Neural crest cell (in vitro differentiated cells): ENCODE data around the gene METTL25B. TPM values are rescaled to one million over a fixed set of nuclear protein-coding genes. Genes with fewer than 3 reads are reported as not detected.
A peak's percentile ranks its signal among the peaks of the same experiment; 100 is the strongest.

Experiments used
- DNase-seq: peaks from one replicate; pipeline ENCODE4 v3.0.0; 2021; ENCODE audit warnings: low read depth, mixed read lengths, low spot score
- H3K27ac Mint-ChIP-seq: one replicate; pipeline ENCODE4 v1.8.0; 2021; ENCODE audit warnings: mild to moderate bottlenecking, mixed read lengths; ENCODE audit not compliant: unreplicated experiment
- H3K27me3 Mint-ChIP-seq: 2 replicates; pipeline ENCODE4 v1.8.0; 2021; ENCODE audit warnings: low read depth, mild to moderate bottlenecking, mixed read lengths
- H3K36me3 Mint-ChIP-seq: 2 replicates; pipeline ENCODE4 v1.8.0; 2021; ENCODE audit warnings: low read depth, mild to moderate bottlenecking, mixed read lengths
- H3K4me1 Mint-ChIP-seq: 2 replicates; pipeline ENCODE4 v1.8.0; 2021; ENCODE audit warnings: mixed read lengths
- H3K4me3 Mint-ChIP-seq: one replicate; pipeline ENCODE4 v1.8.0; 2021; ENCODE audit warnings: mild to moderate bottlenecking, mixed read lengths
- H3K9me3 Mint-ChIP-seq: 2 replicates; pipeline ENCODE4 v1.8.0; 2021; ENCODE audit warnings: mixed read lengths
- total RNA-seq: library from RNA; stranded (reverse); gene quantifications from 2 replicates; pipeline ENCODE4 v1.2.1, GENCODE V29; 2021
- TF ChIP-seq, protein P1 (sequence below): fragments of 200-600 bp; sonication (generic); conservative IDR thresholded peaks from 2 replicates; pipeline ENCODE4 v1.5.0; 2021; ENCODE audit warnings: antibody characterized with exemption, mild to moderate bottlenecking

METTL25B gene
- total RNA-seq, 1 donor from 2014 or later, result 33.0 TPM

DNA sequence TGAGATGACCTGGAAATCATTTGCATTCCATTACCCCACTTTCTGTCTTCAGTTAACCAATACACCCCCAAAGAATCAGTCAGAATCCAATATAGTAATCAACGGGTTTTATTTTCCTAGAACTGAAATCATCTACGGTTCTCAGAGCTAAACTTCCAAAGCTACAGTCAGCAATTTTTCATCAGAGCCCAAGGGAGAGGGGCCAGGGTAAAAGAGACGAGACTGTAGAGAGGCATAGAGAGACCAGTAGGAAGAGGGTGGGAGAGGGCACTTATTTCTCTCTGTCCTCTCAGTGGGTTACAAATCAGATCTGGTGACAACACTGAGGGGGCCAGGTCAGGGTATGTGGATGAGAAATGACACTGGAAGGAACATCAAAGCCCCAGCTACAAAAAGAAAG is 13.7 kb downstream of the METTL25B start:
- Mint-ChIP-seq H3K4me3 (peak overlapping the region; percentile 67), H3K27me3 (no peaks in the 10 kb centered on the region), H3K36me3 (peaks cover 6% of the 10 kb centered on the region), H3K9me3 (no peaks in the 10 kb centered on the region), H3K4me1 (peaks cover 42% of the 10 kb centered on the region), H3K27ac (peak overlapping the region; percentile 39)
- DNase-seq, result no peak
- TF ChIP-seq, protein P1, sequence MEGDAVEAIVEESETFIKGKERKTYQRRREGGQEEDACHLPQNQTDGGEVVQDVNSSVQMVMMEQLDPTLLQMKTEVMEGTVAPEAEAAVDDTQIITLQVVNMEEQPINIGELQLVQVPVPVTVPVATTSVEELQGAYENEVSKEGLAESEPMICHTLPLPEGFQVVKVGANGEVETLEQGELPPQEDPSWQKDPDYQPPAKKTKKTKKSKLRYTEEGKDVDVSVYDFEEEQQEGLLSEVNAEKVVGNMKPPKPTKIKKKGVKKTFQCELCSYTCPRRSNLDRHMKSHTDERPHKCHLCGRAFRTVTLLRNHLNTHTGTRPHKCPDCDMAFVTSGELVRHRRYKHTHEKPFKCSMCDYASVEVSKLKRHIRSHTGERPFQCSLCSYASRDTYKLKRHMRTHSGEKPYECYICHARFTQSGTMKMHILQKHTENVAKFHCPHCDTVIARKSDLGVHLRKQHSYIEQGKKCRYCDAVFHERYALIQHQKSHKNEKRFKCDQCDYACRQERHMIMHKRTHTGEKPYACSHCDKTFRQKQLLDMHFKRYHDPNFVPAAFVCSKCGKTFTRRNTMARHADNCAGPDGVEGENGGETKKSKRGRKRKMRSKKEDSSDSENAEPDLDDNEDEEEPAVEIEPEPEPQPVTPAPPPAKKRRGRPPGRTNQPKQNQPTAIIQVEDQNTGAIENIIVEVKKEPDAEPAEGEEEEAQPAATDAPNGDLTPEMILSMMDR, result no peak

DNA sequence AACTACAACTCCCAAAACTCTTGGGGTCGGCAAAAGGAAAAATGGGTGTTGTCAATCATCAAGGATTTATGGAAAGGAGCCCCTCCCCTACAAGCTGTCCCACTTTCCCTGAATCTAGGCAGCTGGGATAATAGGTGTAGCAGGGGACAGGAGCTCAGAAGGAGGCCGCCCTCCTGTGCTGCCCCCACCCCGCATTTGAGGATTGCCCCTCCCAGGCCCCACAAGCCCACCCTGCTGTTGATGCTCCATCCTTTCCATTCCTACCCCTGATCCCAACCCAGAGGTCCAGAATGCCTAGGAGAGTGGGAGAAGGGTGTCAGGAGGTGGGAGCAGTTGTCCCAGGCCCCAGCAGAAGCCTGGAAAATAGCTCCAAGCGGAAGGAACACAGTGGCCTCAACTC is 14.5 kb downstream of the METTL25B start:
- Mint-ChIP-seq H3K4me1 (peaks cover 48% of the 10 kb centered on the region), H3K27ac (no peak overlapping the region), H3K27me3 (no peaks in the 10 kb centered on the region), H3K9me3 (no peaks in the 10 kb centered on the region), H3K4me3 (peak overlapping the region; percentile 67), H3K36me3 (peaks cover 6% of the 10 kb centered on the region)
- no peak for DNase-seq
- TF ChIP-seq, protein P1, result no peak

DNA sequence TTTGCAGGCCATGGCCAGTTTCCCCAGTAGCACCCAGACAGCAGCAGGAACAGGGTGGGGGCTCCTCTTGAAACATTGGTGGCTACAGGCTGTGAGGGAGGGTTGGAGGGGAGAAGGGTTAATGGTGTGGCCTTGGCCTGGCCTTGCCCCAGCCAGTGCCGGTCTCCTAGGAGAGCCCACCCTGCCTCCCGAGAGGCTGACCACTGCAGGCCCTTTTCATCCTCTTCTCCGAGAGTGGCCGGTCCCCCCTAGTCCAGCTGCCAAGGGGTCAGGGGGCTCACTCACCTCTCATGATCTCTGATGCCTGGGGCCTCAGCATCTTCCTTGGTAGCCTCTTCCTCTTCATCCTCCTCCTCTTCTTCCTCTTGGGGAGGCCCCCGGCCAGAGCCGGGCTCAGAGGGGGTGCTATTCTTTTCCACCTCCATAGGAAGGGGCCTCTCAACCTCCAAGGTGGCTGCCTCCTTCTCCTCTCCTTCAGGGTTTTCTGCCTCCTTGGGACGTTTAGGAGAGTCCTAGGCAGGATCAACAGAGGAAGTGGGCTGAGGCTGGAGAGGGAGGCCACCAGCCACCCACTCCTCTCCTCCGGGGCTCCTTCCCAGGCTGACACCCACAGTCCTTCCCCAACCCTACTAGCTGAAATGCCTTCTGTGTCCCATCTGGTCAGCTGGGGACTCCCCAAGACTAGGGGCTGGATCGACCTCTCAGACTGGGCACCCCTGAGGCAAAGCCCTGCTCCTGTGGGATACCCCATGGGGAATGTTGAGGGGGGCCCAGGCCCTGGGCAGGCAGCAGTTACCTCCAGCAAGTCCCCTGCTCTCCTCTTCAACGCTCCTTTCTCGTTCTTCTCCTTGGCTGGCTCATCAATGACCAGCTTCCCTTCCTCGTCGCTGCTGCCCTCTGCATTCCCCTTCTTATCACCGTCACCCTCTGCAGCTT is 15.4 kb downstream of the METTL25B start:
- no peaks in the 10 kb centered on the region for H3K27me3 Mint-ChIP-seq
- H3K36me3 Mint-ChIP-seq, result peaks cover 6% of the 10 kb centered on the region
- TF ChIP-seq, protein P1, result no peak
- no peak for DNase-seq
- H3K4me1 Mint-ChIP-seq, result peaks cover 56% of the 10 kb centered on the region
- H3K27ac Mint-ChIP-seq, result peak overlapping the region; percentile 19
- H3K9me3 Mint-ChIP-seq, result no peaks in the 10 kb centered on the region
- H3K4me3 Mint-ChIP-seq, result peak overlapping the region; percentile 19

DNA sequence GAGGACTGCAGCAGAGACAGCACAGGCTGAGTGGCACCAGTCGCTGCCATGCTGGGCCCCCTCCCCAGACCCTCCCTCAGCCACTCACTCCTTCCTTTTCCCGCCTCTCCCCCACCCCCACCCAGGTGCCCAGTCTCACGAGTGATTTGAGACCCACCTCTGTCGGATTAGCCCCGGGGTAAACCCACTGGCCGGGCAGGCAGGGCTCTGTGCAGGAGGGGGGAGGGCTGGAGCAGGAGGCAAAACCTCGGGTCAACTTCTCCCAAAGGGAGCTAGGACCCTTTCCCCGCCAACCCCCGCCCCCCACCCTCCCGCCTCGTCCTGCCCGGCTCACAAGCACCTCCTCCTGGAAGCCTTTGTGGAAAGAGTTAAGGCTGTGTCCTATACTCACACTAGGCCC is 16.1 kb downstream of the METTL25B start:
- peaks cover 59% of the 10 kb centered on the region for H3K4me1 Mint-ChIP-seq

DNA sequence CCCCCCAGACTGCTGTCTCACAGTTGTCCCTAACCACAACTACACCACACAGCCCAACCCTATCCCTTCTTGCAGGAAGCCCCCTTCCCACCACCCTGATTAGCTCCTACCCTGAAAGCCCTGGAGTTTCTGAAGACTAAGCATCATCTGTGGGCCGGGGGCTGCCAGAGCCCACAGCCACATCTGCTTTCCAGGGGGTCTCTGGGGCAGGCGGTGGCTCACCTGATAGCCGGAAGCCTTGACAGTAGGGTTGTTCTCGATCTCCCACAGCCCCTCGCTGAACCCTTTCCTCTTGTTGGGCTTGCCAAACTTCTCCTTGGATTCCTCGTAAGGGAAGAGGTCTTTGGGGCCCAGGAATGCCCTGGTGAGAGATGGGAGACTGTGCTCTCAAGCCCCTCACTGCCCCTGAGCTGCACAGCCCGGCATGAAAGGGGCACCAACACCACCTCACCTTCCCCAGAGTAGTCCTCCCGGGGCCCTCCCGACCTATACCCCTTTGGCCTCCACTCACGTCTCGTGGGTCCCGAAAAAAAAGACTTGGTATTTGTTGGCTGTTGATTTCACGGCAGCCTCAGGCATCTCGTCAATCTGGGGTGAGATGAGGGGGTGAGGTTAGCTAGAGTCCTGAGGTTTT is 16.6 kb downstream of the METTL25B start:
- H3K27me3 Mint-ChIP-seq, result no peaks in the 10 kb centered on the region
- H3K9me3 Mint-ChIP-seq, result no peaks in the 10 kb centered on the region
- TF ChIP-seq, protein P1, result no peak
- H3K27ac Mint-ChIP-seq, result peak overlapping the region; percentile 19
- H3K4me3 Mint-ChIP-seq, result peak overlapping the region; percentile 95
- peaks cover 6% of the 10 kb centered on the region for H3K36me3 Mint-ChIP-seq
- peaks cover 65% of the 10 kb centered on the region for H3K4me1 Mint-ChIP-seq
- DNase-seq, result no peak

More for the DNA sequence above, 16.1 kb downstream of the METTL25B start:
- Mint-ChIP-seq H3K27me3 (no peaks in the 10 kb centered on the region), H3K36me3 (peaks cover 6% of the 10 kb centered on the region), H3K27ac (no peak overlapping the region), H3K9me3 (no peaks in the 10 kb centered on the region), H3K4me3 (peak overlapping the region; percentile 51)
- TF ChIP-seq, protein P1, result no peak
- no peak for DNase-seq
